HG03039 (cell line): Measurements from ENCODE around the gene TP53BP2.

Experiments
- ATAC-seq: cut with Tn5 transposase; IDR thresholded peaks from one replicate; pipeline ENCODE4 v1.9.1; 2021; ENCODE audit warnings: mild to moderate bottlenecking, moderate library complexity; ENCODE audit not compliant: unreplicated experiment

TP53BP2 gene

GRCh38 chr1:223770621-223771315 lies 75.0 kb downstream of the TP53BP2 start:
- ATAC-seq: no peak

GRCh38 chr1:223765719-223766340 lies 79.9 kb downstream of the TP53BP2 start:
- ATAC-seq: no peak

DNA sequence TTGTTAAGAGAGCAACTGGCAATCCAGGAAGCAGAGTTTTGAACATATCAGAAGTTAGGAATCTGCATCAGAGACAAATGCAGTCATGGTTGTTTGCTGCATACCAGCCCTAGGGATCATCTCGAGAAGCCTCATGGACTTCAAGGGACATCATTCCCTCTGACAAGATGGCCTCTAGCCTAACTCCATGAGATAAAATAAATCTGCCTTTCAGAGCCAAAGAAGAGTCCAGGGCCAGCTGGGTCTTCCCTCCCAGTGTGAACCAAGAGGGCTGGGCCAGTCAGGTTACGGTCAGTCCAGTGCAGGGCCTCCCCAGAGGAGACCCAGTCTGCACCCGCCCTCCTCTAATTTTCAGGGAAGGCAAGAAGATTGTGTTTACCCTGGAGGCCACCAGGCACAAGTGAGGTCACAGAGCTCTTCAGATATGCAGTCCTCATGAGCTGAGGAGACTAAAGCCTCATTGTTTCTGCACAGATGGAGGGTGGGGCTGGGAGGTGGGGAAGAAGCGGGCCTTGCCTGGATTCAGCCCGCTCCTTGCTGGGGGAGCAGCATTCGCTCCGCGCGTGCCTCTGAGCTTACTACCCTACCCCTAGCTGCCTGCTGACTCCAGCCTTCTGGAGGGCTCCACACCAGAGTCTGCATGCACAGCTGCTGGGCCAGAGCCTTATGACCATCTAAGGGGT lies 80.6 kb downstream of the TP53BP2 start:
- ATAC-seq: no peak

DNA sequence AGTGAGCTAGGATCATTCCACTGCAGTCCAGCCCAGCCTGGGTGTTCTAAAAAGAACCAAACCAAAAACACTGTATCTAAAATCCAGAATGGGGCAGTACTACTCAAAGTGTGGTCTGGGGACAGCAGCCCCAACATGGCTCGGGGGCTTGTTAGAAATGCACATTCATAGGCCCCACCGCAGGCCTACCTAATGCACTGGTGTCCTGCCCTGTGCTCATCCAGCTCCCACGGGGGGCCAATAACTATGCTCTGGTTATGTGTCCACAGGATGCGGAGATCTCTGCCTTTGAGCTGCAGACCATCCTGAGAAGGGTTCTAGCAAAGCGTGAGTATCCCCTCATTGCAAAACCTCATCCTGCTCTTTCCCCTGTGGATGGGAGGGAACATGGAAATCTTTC lies 81.9 kb downstream of the TP53BP2 start:
- no peak for ATAC-seq

DNA sequence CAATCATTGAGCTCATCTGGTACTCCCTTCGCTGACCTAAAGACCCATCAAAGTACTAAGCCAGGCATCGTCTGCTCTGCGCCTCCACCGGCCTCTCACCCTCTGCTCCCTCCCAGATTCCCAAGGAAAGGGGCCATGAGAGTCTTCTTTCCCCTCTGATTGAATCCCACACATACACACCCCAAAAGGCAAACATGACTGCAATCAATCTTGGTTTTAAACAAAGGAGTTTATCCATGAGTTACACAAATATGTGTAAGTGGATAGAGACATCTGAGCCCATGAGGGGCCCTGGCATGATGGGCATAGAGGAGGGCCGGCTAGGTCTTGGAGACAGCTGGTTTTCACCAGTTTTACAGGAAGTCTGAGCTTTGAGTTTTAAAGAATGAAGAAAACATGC lies 82.5 kb downstream of the TP53BP2 start:
- no peak for ATAC-seq

DNA sequence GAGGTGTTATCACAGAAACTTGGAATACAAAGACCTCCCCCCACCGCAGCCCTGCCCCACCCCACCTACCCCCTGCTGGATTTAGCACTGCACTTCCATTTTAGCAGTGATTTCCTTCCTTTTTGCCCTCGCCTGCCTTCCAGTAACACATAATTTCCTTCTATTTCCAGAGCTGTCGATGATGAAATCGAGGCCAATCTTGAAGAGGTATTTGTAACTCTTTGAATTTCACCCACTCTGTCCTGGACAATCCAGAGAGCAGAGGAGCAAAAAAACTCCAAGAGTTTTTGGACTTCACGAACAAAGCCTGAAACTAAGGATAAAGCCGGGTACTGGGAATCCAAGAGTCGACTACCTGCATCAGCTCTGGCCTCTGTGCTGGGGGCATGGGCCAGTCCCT lies 84.3 kb downstream of the TP53BP2 start:
- no peak for ATAC-seq

DNA sequence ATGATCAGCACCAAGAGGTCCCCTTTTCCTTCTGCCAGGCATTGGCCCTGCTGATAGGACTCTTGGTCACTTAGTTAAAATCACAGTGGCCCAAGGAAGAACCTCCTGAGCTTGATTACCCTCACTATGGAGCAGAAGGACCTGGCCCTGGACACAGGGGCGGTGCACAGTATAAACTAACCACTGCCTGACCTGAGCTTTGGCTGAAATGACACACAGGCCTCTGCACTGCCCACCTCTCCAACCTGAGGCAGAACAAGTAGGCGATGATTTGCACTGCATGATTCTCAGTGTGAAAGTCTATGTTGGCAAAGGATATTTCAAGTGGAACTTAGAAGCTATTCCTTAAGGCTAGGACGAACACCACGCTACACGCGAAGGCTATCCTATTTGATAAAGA lies 84.9 kb downstream of the TP53BP2 start:
- no peak for ATAC-seq

- ATAC-seq: no peak
Measured at GRCh38 chr1:223759273-223759672, 86.5 kb downstream of the TP53BP2 start.

GRCh38 chr1:223758734-223759133 lies 87.0 kb downstream of the TP53BP2 start:
- ATAC-seq: no peak

- no peak for ATAC-seq
Measured at GRCh38 chr1:223756806-223757700, 88.7 kb downstream of the TP53BP2 start.

GRCh38 chr1:223755992-223756775 lies 89.6 kb downstream of the TP53BP2 start:
- ATAC-seq: no peak

GRCh38 chr1:223755432-223755792 lies 90.3 kb downstream of the TP53BP2 start:
- no peak for ATAC-seq

DNA sequence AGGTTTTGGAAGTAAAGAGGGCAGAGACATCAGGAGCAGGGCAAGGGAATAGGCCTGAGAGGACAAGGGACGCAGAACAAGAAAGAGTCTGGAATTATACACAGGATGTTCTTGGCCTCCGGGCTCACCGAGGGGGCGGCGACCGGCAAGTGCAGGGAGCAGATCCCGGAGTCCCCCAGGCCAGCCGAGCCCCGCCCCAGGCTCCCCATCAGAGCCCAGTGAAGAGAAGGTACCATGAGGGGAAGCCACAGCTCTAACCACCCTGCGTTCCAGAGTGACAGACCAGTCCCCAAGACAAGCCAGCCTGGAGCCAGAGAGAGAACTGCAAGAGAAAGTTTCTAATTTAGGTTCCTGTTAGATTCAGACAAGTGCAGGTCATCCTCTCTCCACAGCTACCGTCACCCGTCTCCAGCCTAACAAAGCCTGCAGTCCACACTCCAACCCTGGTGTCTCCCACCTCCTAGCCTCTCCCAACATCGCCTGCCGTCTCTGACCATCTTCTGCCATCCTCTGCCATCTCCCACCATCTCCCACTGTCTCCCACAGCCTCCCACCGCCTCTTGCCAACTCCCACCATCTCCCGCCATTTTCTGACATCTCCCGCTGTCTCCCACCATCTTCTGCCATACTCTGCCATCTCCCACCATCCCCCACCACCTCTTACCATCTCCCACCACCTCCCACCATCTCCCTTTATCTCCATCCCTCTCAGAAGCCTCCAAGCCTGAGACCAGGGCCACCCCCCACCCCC lies 90.9 kb downstream of the TP53BP2 start:
- ATAC-seq: no peak

- ATAC-seq: no peak
Measured at GRCh38 chr1:223752721-223753515, 92.8 kb downstream of the TP53BP2 start.

DNA sequence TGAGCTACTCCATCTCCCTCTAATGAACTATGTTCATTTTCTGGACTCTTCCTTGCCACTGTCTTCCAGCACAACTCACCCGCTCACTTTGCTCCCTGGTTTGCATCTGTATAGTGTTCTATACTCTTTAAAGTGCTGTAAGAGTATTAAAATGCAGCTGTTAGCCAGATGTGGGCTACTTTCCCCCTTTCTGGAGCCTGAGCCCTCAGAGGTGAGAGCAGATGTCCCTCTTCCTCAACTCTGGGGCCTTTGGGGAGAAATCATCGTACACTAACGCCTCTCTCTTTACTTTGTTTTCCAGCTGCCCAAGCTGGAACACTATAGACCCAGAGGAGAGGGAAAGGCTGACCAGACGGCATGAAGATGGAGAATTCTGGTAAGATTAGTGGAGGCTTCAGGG lies 94.1 kb downstream of the TP53BP2 start:
- no peak for ATAC-seq

DNA sequence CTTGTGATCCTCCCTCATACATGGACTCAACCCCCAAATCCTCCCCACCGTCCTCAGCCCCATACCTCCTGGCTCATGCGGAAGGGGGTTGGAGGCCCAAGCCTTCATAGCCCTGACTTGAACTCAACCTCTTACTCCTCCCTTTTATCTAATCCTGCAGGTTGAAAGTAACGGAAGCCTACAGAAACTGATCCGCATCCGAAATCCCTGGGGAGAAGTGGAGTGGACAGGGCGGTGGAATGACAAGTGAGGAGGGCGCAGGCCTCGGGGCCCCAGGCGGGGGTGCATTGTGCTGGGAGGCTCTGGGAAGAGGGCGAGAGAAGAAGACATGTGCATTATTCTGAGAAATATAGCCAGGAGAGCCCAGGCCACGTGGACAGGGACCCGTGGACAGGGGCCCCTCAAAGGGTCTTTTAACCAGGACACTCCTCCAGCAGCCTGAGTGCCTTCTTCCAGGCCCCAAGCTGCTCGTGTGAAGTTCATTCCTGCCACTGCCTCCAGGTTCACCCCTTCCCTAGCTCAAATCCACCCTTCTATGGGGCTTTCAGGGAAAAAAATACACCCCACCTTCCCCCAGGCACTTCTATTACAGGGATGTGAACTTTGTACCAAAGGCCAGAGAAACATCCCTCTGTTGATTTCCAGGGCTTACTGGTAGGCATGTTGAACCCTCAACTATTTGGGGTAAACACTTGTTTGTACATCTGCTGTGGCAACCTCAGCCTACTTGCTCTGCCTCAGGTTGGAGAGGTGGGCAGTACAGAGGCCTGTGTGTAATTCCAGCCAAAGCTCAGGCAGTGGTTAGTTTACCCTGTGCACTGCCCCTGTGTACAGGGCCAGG lies 94.8 kb downstream of the TP53BP2 start:
- no peak for ATAC-seq

DNA sequence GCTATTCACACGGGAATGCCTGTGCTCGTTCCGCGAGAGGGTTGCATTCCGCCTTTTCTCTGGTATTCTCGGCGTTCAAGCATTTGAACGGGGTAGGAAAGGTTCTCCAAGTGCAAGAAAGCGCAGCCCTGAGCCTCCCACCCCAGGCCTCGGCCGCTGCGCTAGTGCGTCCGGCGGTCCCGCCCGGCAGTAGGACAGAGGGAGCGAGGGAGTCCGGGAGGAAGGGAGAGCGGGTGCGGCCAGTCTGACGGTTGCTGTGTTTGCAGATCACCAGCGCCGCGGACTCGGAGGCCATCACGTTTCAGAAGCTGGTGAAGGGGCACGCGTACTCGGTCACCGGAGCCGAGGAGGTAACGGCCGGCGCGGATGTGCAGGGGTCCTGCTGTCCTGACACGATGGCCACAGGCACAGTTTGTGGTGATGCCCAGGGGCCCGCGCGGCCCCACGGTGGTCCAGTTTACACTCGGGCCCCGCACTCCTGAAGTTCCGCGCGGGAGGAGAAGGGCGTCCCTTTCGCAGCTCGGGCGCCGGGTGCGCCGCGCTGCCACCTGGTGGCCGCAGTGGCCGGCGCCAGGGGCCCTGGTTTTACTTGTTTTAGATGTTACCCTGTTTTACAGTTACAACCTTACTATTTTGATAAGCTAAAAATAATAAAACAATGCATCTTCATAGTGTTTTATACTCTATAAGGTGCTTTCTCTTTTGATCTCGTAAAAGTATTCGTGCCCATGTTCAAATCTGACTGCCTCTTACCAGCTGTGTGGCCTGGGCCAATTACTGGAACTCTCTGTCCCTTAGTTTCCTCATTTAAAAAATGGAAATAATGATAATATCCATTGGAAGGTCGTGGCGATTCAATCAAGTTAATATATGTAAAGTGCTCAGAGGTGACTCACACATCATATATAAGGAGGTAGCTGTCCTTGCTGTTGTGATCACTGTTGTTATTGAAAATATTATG lies 96.7 kb downstream of the TP53BP2 start:
- ATAC-seq: no peak
